PFSK-1 (cell line): ENCODE results near the gene SOCS6.

Experiments
- FOXP2 ChIP-seq: optimal IDR thresholded peaks from 2 replicates; pipeline ENCODE3; 2011; ENCODE audit warnings: borderline replicate concordance, control low read depth, inconsistent platforms; ENCODE audit not compliant: insufficient read depth; ENCODE audit errors: extremely low read length, extremely low read depth
- POLR2AphosphoS5 ChIP-seq: IDR thresholded peaks from 2 replicates; pipeline ENCODE4 v1.6.1; 2012; ENCODE audit warnings: low read depth, mild to moderate bottlenecking, control low read depth, low read length, moderate library complexity
- SIN3A ChIP-seq: IDR thresholded peaks from 2 replicates; pipeline ENCODE4 v1.6.1; 2012; ENCODE audit warnings: mild to moderate bottlenecking, low read length, moderate library complexity, borderline replicate concordance; ENCODE audit not compliant: insufficient read depth
- TAF1 ChIP-seq: IDR thresholded peaks from 2 replicates; pipeline ENCODE4 v1.6.1; 2012; ENCODE audit warnings: low read length, control low read depth, borderline replicate concordance; ENCODE audit not compliant: insufficient read depth
- TF ChIP-seq, protein P1 (sequence below), 2 experiments: IDR thresholded peaks; 2 replicates each; pipeline versions ENCODE4 v1.6.1 to v1.8.0; 2011 to 2012; ENCODE audit warnings: low read depth in 2 of 2, low read length in 2 of 2, control low read depth in 1 of 2, inconsistent platforms in 1 of 2, mild to moderate bottlenecking in 1 of 2, moderate library complexity in 1 of 2; ENCODE audit not compliant: insufficient read depth in 1 of 2

DNA sequence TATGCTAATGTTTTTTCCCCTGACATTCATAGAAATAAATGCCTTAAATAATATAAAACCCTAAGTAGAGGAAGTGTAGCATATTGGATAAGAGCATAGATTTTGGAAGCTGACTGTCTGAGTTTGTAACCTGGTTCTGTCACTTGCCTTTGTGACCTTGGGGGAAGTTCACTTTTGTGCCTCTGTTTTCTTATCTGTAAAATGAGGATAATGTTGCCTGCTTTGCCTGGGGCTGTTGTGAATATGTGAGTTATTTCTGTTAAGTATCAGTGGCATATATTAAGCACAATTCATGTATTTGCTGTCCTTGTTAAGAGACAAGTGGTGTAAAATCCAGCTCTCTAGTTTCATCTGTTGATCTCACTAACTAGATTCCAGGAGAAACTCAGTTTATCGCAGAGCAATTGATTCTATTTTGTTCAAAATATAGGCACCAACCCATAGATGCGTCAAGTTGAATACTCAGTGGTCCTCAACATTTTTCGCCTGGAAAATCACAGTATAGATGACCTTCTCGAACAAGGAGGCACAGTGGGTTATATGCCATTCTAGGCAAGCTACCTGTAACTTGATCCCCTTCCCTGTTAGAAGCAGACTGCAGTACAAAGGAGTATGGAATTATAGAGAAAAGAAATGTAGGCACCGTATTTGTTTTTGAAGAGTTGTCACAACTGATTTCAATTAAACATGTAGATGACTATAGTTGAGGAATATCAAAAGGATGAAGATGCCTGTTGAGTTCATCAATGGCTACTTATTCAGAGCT lies 67.0 kb downstream of the SOCS6 start:
- TF ChIP-seq, protein P1, sequence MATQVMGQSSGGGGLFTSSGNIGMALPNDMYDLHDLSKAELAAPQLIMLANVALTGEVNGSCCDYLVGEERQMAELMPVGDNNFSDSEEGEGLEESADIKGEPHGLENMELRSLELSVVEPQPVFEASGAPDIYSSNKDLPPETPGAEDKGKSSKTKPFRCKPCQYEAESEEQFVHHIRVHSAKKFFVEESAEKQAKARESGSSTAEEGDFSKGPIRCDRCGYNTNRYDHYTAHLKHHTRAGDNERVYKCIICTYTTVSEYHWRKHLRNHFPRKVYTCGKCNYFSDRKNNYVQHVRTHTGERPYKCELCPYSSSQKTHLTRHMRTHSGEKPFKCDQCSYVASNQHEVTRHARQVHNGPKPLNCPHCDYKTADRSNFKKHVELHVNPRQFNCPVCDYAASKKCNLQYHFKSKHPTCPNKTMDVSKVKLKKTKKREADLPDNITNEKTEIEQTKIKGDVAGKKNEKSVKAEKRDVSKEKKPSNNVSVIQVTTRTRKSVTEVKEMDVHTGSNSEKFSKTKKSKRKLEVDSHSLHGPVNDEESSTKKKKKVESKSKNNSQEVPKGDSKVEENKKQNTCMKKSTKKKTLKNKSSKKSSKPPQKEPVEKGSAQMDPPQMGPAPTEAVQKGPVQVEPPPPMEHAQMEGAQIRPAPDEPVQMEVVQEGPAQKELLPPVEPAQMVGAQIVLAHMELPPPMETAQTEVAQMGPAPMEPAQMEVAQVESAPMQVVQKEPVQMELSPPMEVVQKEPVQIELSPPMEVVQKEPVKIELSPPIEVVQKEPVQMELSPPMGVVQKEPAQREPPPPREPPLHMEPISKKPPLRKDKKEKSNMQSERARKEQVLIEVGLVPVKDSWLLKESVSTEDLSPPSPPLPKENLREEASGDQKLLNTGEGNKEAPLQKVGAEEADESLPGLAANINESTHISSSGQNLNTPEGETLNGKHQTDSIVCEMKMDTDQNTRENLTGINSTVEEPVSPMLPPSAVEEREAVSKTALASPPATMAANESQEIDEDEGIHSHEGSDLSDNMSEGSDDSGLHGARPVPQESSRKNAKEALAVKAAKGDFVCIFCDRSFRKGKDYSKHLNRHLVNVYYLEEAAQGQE (IDR thresholded peaks at IDR 0.05; ENCODE audit: insufficient read depth in 1 of 2, low read depth in 2 of 2, low read length in 2 of 2): no peak
- TF ChIP-seq POLR2AphosphoS5 (no peak), TAF1 (no peak), SIN3A (no peak), FOXP2 (no peak)
